ENCODE results near the gene MLC1. TPM values are rescaled to one million over a fixed set of nuclear protein-coding genes. Genes with fewer than 3 reads are reported as not detected.
"Not testable (repeated sequence)": the region's sequence is repeated elsewhere in the genome, so short reads cannot be mapped to it uniquely, and the experiment has no call there.

Gene MLC1
- total RNA-seq, 1 donor from 2014 or later = 2.3 TPM

GRCh38 chr22:50089682-50090411, 4.6 kb upstream of the MLC1 start, which contains the start of gene MOV10L1:
MOV10L1 (plus strand) TSS chr22:50090006; CDS start chr22:50090089, 83 bp downstream.
- TF ChIP-seq CTCF (IDR thresholded peaks at IDR 0.05) = no peak
- Histone ChIP-seq H3K4me3 (no peak within 1 kb of the TSS), H3K9me3 (no peaks in the 10 kb centered on the region), H3K27ac (no peak within 1 kb of the TSS), H3K4me1 (peaks cover 8% of the 10 kb centered on the region), H3K36me3 (no peaks in the 10 kb centered on the region), H3K27me3 (peaks cover 8% of the 10 kb centered on the region)
- intact Hi-C loops (cut with DNase I) = no loop called here
- DNase-seq (no peak), ATAC-seq (peak; percentile 35)

- Histone ChIP-seq H3K9me3 (no peaks in the 10 kb centered on the region), H3K36me3 (no peaks in the 10 kb centered on the region), H3K27me3 (peaks cover 8% of the 10 kb centered on the region), H3K4me3 (no peak overlapping the region), H3K27ac (no peak overlapping the region), H3K4me1 (peaks cover 8% of the 10 kb centered on the region)
- DNase-seq = no peak
- no peak for ATAC-seq
- TF ChIP-seq CTCF (IDR thresholded peaks at IDR 0.05) = no peak
- intact Hi-C loops (cut with DNase I) = no loop called here
These were observed 4.0 kb upstream of the MLC1 start for GRCh38 chr22:50089231-50089630.

GRCh38 chr22:50088096-50088495, 2.9 kb upstream of the MLC1 start:
- ATAC-seq (no peak), DNase-seq (no peak)
- intact Hi-C loops (cut with DNase I) = no loop called here
- no peak overlapping the region for H3K4me3 ChIP-seq
- H3K36me3 ChIP-seq = no peaks in the 10 kb centered on the region
- TF ChIP-seq CTCF (IDR thresholded peaks at IDR 0.05) = no peak
- H3K27me3 ChIP-seq = peaks cover 8% of the 10 kb centered on the region
- H3K9me3 ChIP-seq = no peaks in the 10 kb centered on the region
- H3K4me1 ChIP-seq = peaks cover 8% of the 10 kb centered on the region
- no peak overlapping the region for H3K27ac ChIP-seq

GRCh38 chr22:50087646-50088045, 2.4 kb upstream of the MLC1 start:
- peaks cover 8% of the 10 kb centered on the region for H3K4me1 ChIP-seq
- DNase-seq (no peak), ATAC-seq (no peak)
- TF ChIP-seq CTCF (IDR thresholded peaks at IDR 0.05) = no peak
- H3K27ac ChIP-seq = no peak overlapping the region
- peaks cover 8% of the 10 kb centered on the region for H3K27me3 ChIP-seq
- no peaks in the 10 kb centered on the region for H3K9me3 ChIP-seq
- no peak overlapping the region for H3K4me3 ChIP-seq
- no peaks in the 10 kb centered on the region for H3K36me3 ChIP-seq
- intact Hi-C loops (cut with DNase I) = no loop called here

GRCh38 chr22:50086975-50087374, 1.7 kb upstream of the MLC1 start:
- H3K9me3 ChIP-seq; H3K36me3 ChIP-seq; H3K4me1 ChIP-seq; H3K27ac ChIP-seq; ATAC-seq; H3K4me3 ChIP-seq; H3K27me3 ChIP-seq; intact Hi-C loops (cut with DNase I); DNase-seq: not testable (repeated sequence)

- intact Hi-C loops (cut with DNase I) = no loop called here
- no peak overlapping the region for H3K4me3 ChIP-seq
- no peaks in the 10 kb centered on the region for H3K36me3 ChIP-seq
- H3K27me3 ChIP-seq = peaks cover 8% of the 10 kb centered on the region
- DNase-seq (no peak), ATAC-seq (no peak)
- peaks cover 8% of the 10 kb centered on the region for H3K4me1 ChIP-seq
- no peak for TF ChIP-seq CTCF (IDR thresholded peaks at IDR 0.05)
- no peaks in the 10 kb centered on the region for H3K9me3 ChIP-seq
- no peak overlapping the region for H3K27ac ChIP-seq
These were observed 1.3 kb upstream of the MLC1 start for GRCh38 chr22:50086526-50086925.
